ENCODE data around the gene NXT1. TPM values are rescaled to one million over a fixed set of nuclear protein-coding genes. Genes with fewer than 3 reads are reported as not detected.
A peak's percentile ranks its signal among the peaks of the same experiment; 100 is the strongest.

Gene NXT1
- total and polyA plus RNA-seq, 2 of the 4 experiments (the other 2 are of a cell fraction): 23.6 to 25.5 TPM

DNA sequence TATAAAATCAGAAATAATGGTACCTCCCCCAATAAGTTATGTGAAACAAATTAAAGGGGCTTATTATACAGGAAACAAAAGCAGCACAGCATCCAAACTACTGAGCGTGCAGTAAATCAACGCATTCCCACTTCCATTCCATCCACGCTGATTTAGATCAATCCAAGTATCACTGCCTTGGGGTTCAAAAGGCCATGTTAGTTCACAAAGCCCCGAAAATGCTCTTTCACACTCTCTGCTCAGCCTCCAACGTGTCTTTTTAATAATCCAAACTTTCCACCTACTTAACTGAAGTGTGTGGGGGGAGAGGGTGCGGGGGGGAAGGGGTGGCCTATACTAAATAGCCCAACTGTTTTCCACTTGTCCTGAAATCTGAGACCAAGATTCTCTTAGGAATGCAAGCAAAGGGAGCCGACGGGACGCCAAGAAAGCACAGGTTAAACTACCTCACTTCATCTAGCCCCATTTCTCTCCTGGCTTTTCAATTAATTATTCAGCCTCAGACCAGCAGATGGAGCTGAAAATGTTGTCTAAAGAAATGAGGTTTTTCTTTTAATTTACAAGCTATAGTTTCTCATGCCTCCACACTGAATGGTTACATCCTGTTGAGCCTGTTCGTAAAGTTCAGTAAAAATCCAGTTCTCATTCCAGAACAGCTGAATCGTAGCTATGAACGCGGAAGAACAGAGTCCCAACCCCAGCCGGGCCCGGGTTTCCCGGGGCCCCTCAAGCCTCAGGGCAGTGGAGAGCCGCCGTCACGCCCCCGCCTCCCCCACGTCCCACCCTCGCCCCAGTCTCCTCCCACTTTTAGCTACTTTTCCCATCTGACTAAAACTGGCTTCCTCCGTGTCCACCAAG lies 1.0 kb upstream of the NXT1 start:
- H3K4me2 ChIP-seq (ENCODE audit: low read depth, low read length): peak overlapping the region; percentile 78
- peak overlapping the region; percentile 14; the same call in 1 of the 2 replicates for H2AK5ac ChIP-seq (ENCODE audit: low read depth, low read length)
- peak overlapping the region; percentile 81 for H4K5ac ChIP-seq (ENCODE audit: low read depth, low read length)
- in situ Hi-C loops (cut with MboI; ENCODE audit: low sequenced_read_pairs): loop anchor here (10.0 to 25.0 kb wide), 2 partner anchors 295 to 1012 kb away; no protein-coding TSS in a partner anchor
- H2BK20ac ChIP-seq (ENCODE audit: low read depth, low read length): peak overlapping the region; percentile 27; the same call in 1 of the 2 replicates
- peak overlapping the region; percentile 76 for H2BK120ac ChIP-seq (ENCODE audit: low read depth, low read length)
- H3K79me1 ChIP-seq (ENCODE audit: low read depth in 1 of 2, low read length in 2 of 2): peaks cover 0 to 31% of the 10 kb centered on the region in 2 experiments; a peak in 3 of 4 replicates
- H3K18ac ChIP-seq (ENCODE audit: low read depth, low read length): peak overlapping the region; percentile 82
- peak overlapping the region; percentile 74 for H3K14ac ChIP-seq (replicated peaks; ENCODE audit: low read depth, low read length)
- peak; percentile 71 for ATAC-seq (ENCODE audit: low read depth)
- peak overlapping the region; percentile 93 for H2BK5ac ChIP-seq (ENCODE audit: low read depth, low read length, poor library complexity, severe bottlenecking)
- H3K9me3 ChIP-seq (ENCODE audit: control insufficient read depth, insufficient read depth, low read length): no peaks in the 10 kb centered on the region
- H3K4me3 ChIP-seq (ENCODE audit: insufficient read depth, low read depth, low read length): peak overlapping the region; percentile 60
- H3K23ac ChIP-seq (ENCODE audit: low read depth, low read length): peak overlapping the region; percentile 65; the same call in 1 of the 2 replicates
- peak overlapping the region; percentile 81 for H4K91ac ChIP-seq (ENCODE audit: insufficient read depth, low read depth, low read length)
- dilution Hi-C loops (cut with HindIII; ENCODE audit: low sequenced_read_pairs, unreplicated experiment): no loop called here
- H3K56ac ChIP-seq (ENCODE audit: extremely low read depth, insufficient read depth, low read length): peak overlapping the region; percentile 73
- no peaks in the 10 kb centered on the region for H3K27me3 ChIP-seq (ENCODE audit: control insufficient read depth, insufficient read depth, low read length)
- H3K9me1 ChIP-seq (ENCODE audit: insufficient read depth, low read length): peaks cover 3% of the 10 kb centered on the region; the same call in 1 of the 2 replicates
- peak overlapping the region; percentile 96 for H2AFZ ChIP-seq (replicated peaks; ENCODE audit: low read length, poor library complexity)
- H2AK9ac ChIP-seq (replicated peaks; ENCODE audit: low read depth, low read length, poor library complexity): peak overlapping the region; percentile 94
- intact Hi-C loops (cut with micrococcal nuclease): loop anchor here (1.0 to 10.0 kb wide), 4 partner anchors 97 to 553 kb away; no protein-coding TSS in a partner anchor
- H4K20me1 ChIP-seq (ENCODE audit: insufficient read depth, low read length): peaks cover 18% of the 10 kb centered on the region
- ChIA-PET POLR2A (ENCODE audit: unreplicated experiment) (interaction anchor here (0.6 to 1.3 kb wide), 5 partner anchors 9 to 158 kb away, joined by 3 to 16 read pairs (median 5); partner anchors contain the start of gene GZF1), CTCF (interaction anchor here (0.9 to 2.2 kb wide), 9 partner anchors 9 to 658 kb away, joined by 3 to 19 read pairs (median 5); partner anchors contain the start of gene THBD)
- no TSS peak for BruUV-seq (replicated peaks)
- H3K9ac ChIP-seq (ENCODE audit: low read depth, low read length): peak overlapping the region; percentile 86
- TF ChIP-seq SMC3 (IDR thresholded peaks at IDR 0.05; ENCODE audit: low read depth, low read length) (0 out of 2 replicates have a peak, but pooled peaks have one; percentile 22), RFX5 (IDR thresholded peaks at IDR 0.05; ENCODE audit: low read depth, low read length) (no peak)
- TF ChIP-seq, protein P1, sequence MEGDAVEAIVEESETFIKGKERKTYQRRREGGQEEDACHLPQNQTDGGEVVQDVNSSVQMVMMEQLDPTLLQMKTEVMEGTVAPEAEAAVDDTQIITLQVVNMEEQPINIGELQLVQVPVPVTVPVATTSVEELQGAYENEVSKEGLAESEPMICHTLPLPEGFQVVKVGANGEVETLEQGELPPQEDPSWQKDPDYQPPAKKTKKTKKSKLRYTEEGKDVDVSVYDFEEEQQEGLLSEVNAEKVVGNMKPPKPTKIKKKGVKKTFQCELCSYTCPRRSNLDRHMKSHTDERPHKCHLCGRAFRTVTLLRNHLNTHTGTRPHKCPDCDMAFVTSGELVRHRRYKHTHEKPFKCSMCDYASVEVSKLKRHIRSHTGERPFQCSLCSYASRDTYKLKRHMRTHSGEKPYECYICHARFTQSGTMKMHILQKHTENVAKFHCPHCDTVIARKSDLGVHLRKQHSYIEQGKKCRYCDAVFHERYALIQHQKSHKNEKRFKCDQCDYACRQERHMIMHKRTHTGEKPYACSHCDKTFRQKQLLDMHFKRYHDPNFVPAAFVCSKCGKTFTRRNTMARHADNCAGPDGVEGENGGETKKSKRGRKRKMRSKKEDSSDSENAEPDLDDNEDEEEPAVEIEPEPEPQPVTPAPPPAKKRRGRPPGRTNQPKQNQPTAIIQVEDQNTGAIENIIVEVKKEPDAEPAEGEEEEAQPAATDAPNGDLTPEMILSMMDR (conservative IDR thresholded peaks at IDR 0.05; ENCODE audit: low read depth, low read length): peak; percentile 45
- WGBS, 2 experiments (ENCODE audit: extremely low coverage in 2 of 2, insufficient read length in 1 of 2): 0% methylated on average over 3 of the region's 23 CpGs; no CpG with 5 or more reads in 1 of the 2 experiments
- DNase-seq: no peak
- peak overlapping the region; percentile 57 to 89 for H4K8ac ChIP-seq (ENCODE audit: low read depth in 2 of 2, low read length in 2 of 2)
- H3K27ac ChIP-seq (ENCODE audit: insufficient read depth, low read length): peak overlapping the region; percentile 95
- H3K4ac ChIP-seq (ENCODE audit: low read depth, low read length): peak overlapping the region; percentile 91
- H3K36me3 ChIP-seq (ENCODE audit: control insufficient read depth, insufficient read depth, low read length): peaks cover 6% of the 10 kb centered on the region
- no peak overlapping the region; the same call in 2 of the 3 replicates for H2BK15ac ChIP-seq (ENCODE audit: low read depth, low read length)
- peaks cover 5% of the 10 kb centered on the region for H3K4me1 ChIP-seq (ENCODE audit: control insufficient read depth, insufficient read depth, low read length)

Measured in IMR-90 (cell line).